Mesendoderm (in vitro differentiated cells): ENCODE measurements around the gene NPLOC4.

ENCODE experiments used
- DNase-seq: peaks from one replicate; pipeline ENCODE4 v3.0.0; 2013
- H2AK5ac ChIP-seq: 2 replicates; pipeline ENCODE4 v1.6.1; 2013; ENCODE audit warnings: low read length, inconsistent platforms
- H2BK120ac ChIP-seq: 2 replicates; pipeline ENCODE4 v1.6.1; 2013; ENCODE audit warnings: low read depth, mild to moderate bottlenecking, low read length, moderate library complexity, mixed read lengths
- H2BK15ac ChIP-seq: replicated peaks from 2 replicates; pipeline ENCODE4 v1.6.1; 2013; ENCODE audit warnings: low read depth, mild to moderate bottlenecking, moderate library complexity
- H2BK5ac ChIP-seq: 2 replicates; pipeline ENCODE4 v1.6.1; 2013; ENCODE audit warnings: low read length, inconsistent platforms
- H3K18ac ChIP-seq: 2 replicates; pipeline ENCODE4 v1.6.1; 2013; ENCODE audit warnings: mild to moderate bottlenecking, low read length, mixed read lengths
- H3K23ac ChIP-seq: one replicate; pipeline ENCODE4 v1.6.1; 2013; ENCODE audit warnings: low read length
- H3K27ac ChIP-seq: 2 replicates; pipeline ENCODE4 v1.5.1; 2013; ENCODE audit warnings: low read depth, mild to moderate bottlenecking, inconsistent platforms, low read length, moderate library complexity
- H3K27me3 ChIP-seq: 2 replicates; pipeline ENCODE4 v1.6.1; 2013; ENCODE audit warnings: low read length, control low read depth, mild to moderate bottlenecking, inconsistent platforms; ENCODE audit not compliant: insufficient read depth, poor library complexity
- H3K36me3 ChIP-seq: 2 replicates; pipeline ENCODE4 v1.6.1; 2013; ENCODE audit warnings: low read length, inconsistent platforms; ENCODE audit not compliant: control insufficient read depth, insufficient read depth
- H3K4ac ChIP-seq: one replicate; pipeline ENCODE4 v1.6.1; 2013; ENCODE audit warnings: low read depth, mild to moderate bottlenecking, low read length, moderate library complexity
- H3K4me1 ChIP-seq: 2 replicates; pipeline ENCODE4 v1.6.1; 2013; ENCODE audit warnings: low read depth, low read length, inconsistent platforms; ENCODE audit not compliant: control insufficient read depth
- H3K4me2 ChIP-seq: 2 replicates; pipeline ENCODE4 v1.6.1; 2013; ENCODE audit warnings: low read length
- H3K4me3 ChIP-seq: 2 replicates; pipeline ENCODE4 v1.5.1; 2013; ENCODE audit warnings: mild to moderate bottlenecking, low read length
- H3K56ac ChIP-seq: one replicate; pipeline ENCODE4 v1.6.1; 2013; ENCODE audit warnings: low read length
- H3K79me1 ChIP-seq: 2 replicates; pipeline ENCODE4 v1.6.1; 2013; ENCODE audit warnings: low read length, inconsistent platforms
- H3K79me2 ChIP-seq: 2 replicates; pipeline ENCODE4 v1.6.1; 2013; ENCODE audit warnings: mild to moderate bottlenecking, low read length; ENCODE audit not compliant: control insufficient read depth, insufficient read depth
- H3K9ac ChIP-seq: 2 replicates; pipeline ENCODE4 v1.6.1; 2013; ENCODE audit warnings: low read length, inconsistent platforms
- H4K5ac ChIP-seq: one replicate; pipeline ENCODE4 v1.6.1; 2013; ENCODE audit warnings: low read length
- H4K8ac ChIP-seq: one replicate; pipeline ENCODE4 v1.6.1; 2013; ENCODE audit warnings: low read depth, mild to moderate bottlenecking, control low read depth, low read length, moderate library complexity
- WGBS: extraction: QIAGEN DNeasy Blood & Tissue Kit; methylation state at CpG from one replicate; pipeline ENCODE4 v1.1.7; 2013; ENCODE audit warnings: low lambda C conversion rate, missing lambda C conversion rate; ENCODE audit not compliant: insufficient coverage; ENCODE audit errors: extremely low coverage; 5-methylcytosine and 5-hydroxymethylcytosine counted together

Gene NPLOC4

GRCh38 chr17:81683208-81683583 lies 46.3 kb upstream of the NPLOC4 start:
- Histone ChIP-seq H2BK5ac (no peak overlapping the region), H3K9ac (peak overlapping the region; percentile 95), H3K56ac (peak overlapping the region; percentile 98), H3K4me3 (peak overlapping the region; percentile 95), H3K4me1 (peaks cover 3% of the 10 kb centered on the region), H3K27me3 (no peaks in the 10 kb centered on the region), H3K27ac (peak overlapping the region; percentile 39), H3K36me3 (peaks cover 6% of the 10 kb centered on the region), H3K23ac (no peak overlapping the region), H3K79me2 (peaks cover 33% of the 10 kb centered on the region), H3K4me2 (peak overlapping the region; percentile 66), H2BK120ac (peak overlapping the region; percentile 40), H4K8ac (no peak overlapping the region), H4K5ac (no peak overlapping the region), H3K4ac (peak overlapping the region; percentile 83), H2AK5ac (no peak overlapping the region), H3K79me1 (peaks cover 17% of the 10 kb centered on the region), H3K18ac (peak overlapping the region; percentile 83), H2BK15ac (no peak overlapping the region)
- no CpG with 5 or more reads among the region's 37 CpGs for WGBS
- no peak for DNase-seq

GRCh38 chr17:81682565-81683207 lies 45.8 kb upstream of the NPLOC4 start:
- Histone ChIP-seq H3K27me3 (no peaks in the 10 kb centered on the region), H3K4me1 (peaks cover 3% of the 10 kb centered on the region), H3K4me2 (peak overlapping the region; percentile 66), H3K36me3 (peaks cover 6% of the 10 kb centered on the region), H3K27ac (no peak overlapping the region), H2BK15ac (no peak overlapping the region), H2BK120ac (no peak overlapping the region), H3K79me2 (peaks cover 33% of the 10 kb centered on the region), H4K5ac (no peak overlapping the region), H2BK5ac (no peak overlapping the region), H3K9ac (peak overlapping the region; percentile 95), H3K79me1 (peaks cover 17% of the 10 kb centered on the region), H3K18ac (no peak overlapping the region), H4K8ac (no peak overlapping the region), H3K4me3 (peak overlapping the region; percentile 95), H3K23ac (no peak overlapping the region), H3K56ac (peak overlapping the region; percentile 98), H2AK5ac (no peak overlapping the region), H3K4ac (no peak overlapping the region)
- WGBS: no CpG with 5 or more reads among the region's 19 CpGs
- DNase-seq: no peak

- Histone ChIP-seq H4K5ac (no peak overlapping the region), H3K27ac (no peak overlapping the region), H3K27me3 (no peaks in the 10 kb centered on the region), H3K4ac (no peak overlapping the region), H3K23ac (no peak overlapping the region), H2AK5ac (no peak overlapping the region), H2BK15ac (no peak overlapping the region), H3K79me1 (peaks cover 17% of the 10 kb centered on the region), H2BK5ac (no peak overlapping the region), H3K79me2 (peaks cover 33% of the 10 kb centered on the region), H4K8ac (no peak overlapping the region), H3K4me1 (peaks cover 3% of the 10 kb centered on the region), H3K9ac (no peak overlapping the region), H2BK120ac (no peak overlapping the region), H3K18ac (no peak overlapping the region), H3K36me3 (peaks cover 4% of the 10 kb centered on the region), H3K4me3 (no peak overlapping the region), H3K56ac (no peak overlapping the region), H3K4me2 (no peak overlapping the region)
- no peak for DNase-seq
- no CpG with 5 or more reads among the region's 17 CpGs for WGBS
Observed at GRCh38 chr17:81681672-81682071, 44.8 kb upstream of the NPLOC4 start.

- Histone ChIP-seq H4K5ac (no peak overlapping the region), H3K79me1 (peaks cover 8% of the 10 kb centered on the region), H3K4me1 (peaks cover 3% of the 10 kb centered on the region), H4K8ac (no peak overlapping the region), H3K36me3 (no peaks in the 10 kb centered on the region), H3K27me3 (no peaks in the 10 kb centered on the region), H3K4me2 (no peak overlapping the region), H2BK120ac (no peak overlapping the region), H3K23ac (no peak overlapping the region), H3K27ac (no peak overlapping the region), H3K56ac (no peak overlapping the region), H2BK5ac (no peak overlapping the region), H3K4ac (no peak overlapping the region), H2AK5ac (no peak overlapping the region), H3K18ac (no peak overlapping the region), H3K4me3 (no peak overlapping the region), H2BK15ac (no peak overlapping the region), H3K79me2 (peaks cover 26% of the 10 kb centered on the region), H3K9ac (no peak overlapping the region)
- no CpG with 5 or more reads among the region's 11 CpGs for WGBS
- DNase-seq: no peak
Observed at GRCh38 chr17:81680150-81680549, 43.2 kb upstream of the NPLOC4 start.

GRCh38 chr17:81676906-81677305 lies 40.0 kb upstream of the NPLOC4 start:
- H3K4me3 ChIP-seq: no peak overlapping the region
- no peaks in the 10 kb centered on the region for H3K4me1 ChIP-seq
- H3K18ac ChIP-seq: no peak overlapping the region
- H3K56ac ChIP-seq: no peak overlapping the region
- H3K9ac ChIP-seq: no peak overlapping the region
- no peak overlapping the region for H3K4ac ChIP-seq
- no peak overlapping the region for H3K23ac ChIP-seq
- H2AK5ac ChIP-seq: no peak overlapping the region
- no peaks in the 10 kb centered on the region for H3K27me3 ChIP-seq
- WGBS: no CpG with 5 or more reads among the region's 17 CpGs
- peaks cover 12% of the 10 kb centered on the region for H3K36me3 ChIP-seq
- no peak overlapping the region for H4K8ac ChIP-seq
- H4K5ac ChIP-seq: no peak overlapping the region
- H2BK120ac ChIP-seq: no peak overlapping the region
- H2BK15ac ChIP-seq: no peak overlapping the region
- no peak overlapping the region for H2BK5ac ChIP-seq
- H3K79me1 ChIP-seq: peaks cover 2% of the 10 kb centered on the region
- DNase-seq: no peak
- peaks cover 3% of the 10 kb centered on the region for H3K79me2 ChIP-seq
- H3K27ac ChIP-seq: no peak overlapping the region
- no peak overlapping the region for H3K4me2 ChIP-seq
